Tibial nerve (tissue), 4 donors: Measurements from ENCODE around the gene HUNK. TPM values are rescaled to one million over a fixed set of nuclear protein-coding genes. Genes with fewer than 3 reads are reported as not detected.

ENCODE experiments used
- DNase-seq, 2 donors: peaks; one replicate each; pipeline ENCODE4 v3.0.0-alpha.2; 2019; ENCODE audit warnings: low spot score in 2 of 2
- H3K27ac ChIP-seq, 4 donors: fragments of 200-600 bp; sonication (generic) in 3 of 4; one replicate each; pipeline ENCODE4 v1.5.1; 2017 to 2019; ENCODE audit warnings: mild to moderate bottlenecking in 1 of 4
- H3K27me3 ChIP-seq, 2 donors: fragments of 200-600 bp; sonication (generic) in 1 of 2; one replicate each; pipeline versions ENCODE4 v1.5.1 to v1.6.0; 2017 to 2019
- H3K36me3 ChIP-seq, 3 donors: fragments of 200-600 bp; sonication (generic); one replicate each; pipeline ENCODE4 v1.5.1; 2018 to 2019
- H3K4me1 ChIP-seq, 4 donors: fragments of 200-600 bp; sonication (generic) in 3 of 4; one replicate each; pipeline ENCODE4 v1.5.1; 2017 to 2019
- H3K4me3 ChIP-seq, 4 donors: fragments of 200-600 bp; sonication (generic) in 3 of 4; one replicate each; pipeline ENCODE4 v1.5.1; 2017 to 2019; ENCODE audit warnings: mild to moderate bottlenecking in 1 of 4, moderate library complexity in 1 of 4
- H3K9me3 ChIP-seq, 4 donors: fragments of 200-600 bp; sonication (generic) in 3 of 4; one replicate each; pipeline ENCODE4 v1.5.1; 2017 to 2019
- CTCF ChIP-seq, 5 experiments: fragments of 200-600 bp in 3 of 5; fragments of 450-650 bp in 2 of 5; sonication (generic) in 3 of 5; IDR thresholded peaks; one replicate each; pipeline ENCODE4 v1.5.1; 2016 to 2019; ENCODE audit warnings: antibody characterized with exemption in 5 of 5, mild to moderate bottlenecking in 3 of 5, moderate library complexity in 2 of 5
- EP300 ChIP-seq, 2 donors: sonication (generic); formaldehyde crosslinking; IDR thresholded peaks; one replicate each; pipeline ENCODE4 v1.6.1; 2017; ENCODE audit warnings: antibody characterized with exemption in 2 of 2, mild to moderate bottlenecking in 1 of 2
- POLR2A ChIP-seq, 2 donors: fragments of 450-650 bp; IDR thresholded peaks; one replicate each; pipeline ENCODE4 v1.6.1; 2017; ENCODE audit warnings: antibody characterized with exemption in 2 of 2, mild to moderate bottlenecking in 2 of 2, moderate library complexity in 2 of 2
- WGBS, 2 donors: methylation state at CpG; one replicate each; pipeline ENCODE4 v1.1.5; 2018; 5-methylcytosine and 5-hydroxymethylcytosine counted together
- total RNA-seq, 4 donors: library from RNA; depleted of rRNA; stranded (reverse); fragments of >200 nt; gene quantifications; one replicate each; pipeline ENCODE4 v1.1.0, GENCODE V29; 2016

Gene HUNK
- total RNA-seq, 4 donors from 2014 or later = 0.20 to 0.30 (median 0.21) TPM; not detected in 1

GRCh38 chr21:31972622-31973021, 99.8 kb downstream of the HUNK start:
- H3K36me3 ChIP-seq = peaks cover 0 to 3% (median 0%) of the 10 kb centered on the region in 3 donors
- H3K9me3 ChIP-seq = peaks cover 0 to 9% (median 0%) of the 10 kb centered on the region in 4 donors
- no peak overlapping the region for H3K27ac ChIP-seq
- TF ChIP-seq CTCF (IDR thresholded peaks at IDR 0.05) (no peak), POLR2A (IDR thresholded peaks at IDR 0.05) (no peak), EP300 (IDR thresholded peaks at IDR 0.05) (no peak)
- no peaks in the 10 kb centered on the region for H3K4me1 ChIP-seq
- 99% methylated on average over 7 of the region's 7 CpGs for WGBS, 2 donors
- DNase-seq = no peak
- no peaks in the 10 kb centered on the region for H3K27me3 ChIP-seq
- H3K4me3 ChIP-seq = no peak overlapping the region

- H3K27me3 ChIP-seq = no peaks in the 10 kb centered on the region
- no peak for TF ChIP-seq CTCF (IDR thresholded peaks at IDR 0.05)
- TF ChIP-seq EP300 (IDR thresholded peaks at IDR 0.05) = no peak
- TF ChIP-seq POLR2A (IDR thresholded peaks at IDR 0.05) = no peak
- DNase-seq = no peak
- H3K4me1 ChIP-seq = no peaks in the 10 kb centered on the region
- 92 to 94% methylated on average over 6 of the region's 6 CpGs for WGBS, 2 donors
- H3K4me3 ChIP-seq = no peak overlapping the region
- no peak overlapping the region for H3K27ac ChIP-seq
- H3K36me3 ChIP-seq = peaks cover 0 to 3% (median 0%) of the 10 kb centered on the region in 3 donors
- H3K9me3 ChIP-seq = peaks cover 0 to 9% (median 0%) of the 10 kb centered on the region in 4 donors
Measured at GRCh38 chr21:31973402-31973944, 100.7 kb downstream of the HUNK start.

- WGBS, 2 donors = 72 to 80% methylated on average over 16 of the region's 16 CpGs
- no peak for DNase-seq
Measured at GRCh38 chr21:31974454-31974985, 101.7 kb downstream of the HUNK start.

GRCh38 chr21:31975491-31975890, 102.7 kb downstream of the HUNK start:
- WGBS, 2 donors = 86 to 92% methylated on average over 6 of the region's 6 CpGs
- H3K4me1 ChIP-seq = no peaks in the 10 kb centered on the region
- H3K27ac ChIP-seq = no peak overlapping the region
- H3K4me3 ChIP-seq = no peak overlapping the region
- peaks cover 0 to 3% (median 0%) of the 10 kb centered on the region in 3 donors for H3K36me3 ChIP-seq
- H3K9me3 ChIP-seq = peaks cover 0 to 14% (median 0%) of the 10 kb centered on the region in 4 donors
- TF ChIP-seq EP300 (IDR thresholded peaks at IDR 0.05) = no peak
- no peak for TF ChIP-seq POLR2A (IDR thresholded peaks at IDR 0.05)
- no peak for TF ChIP-seq CTCF (IDR thresholded peaks at IDR 0.05)
- DNase-seq = no peak
- no peaks in the 10 kb centered on the region for H3K27me3 ChIP-seq

More at GRCh38 chr21:31974454-31974985, 101.7 kb downstream of the HUNK start:
- Histone ChIP-seq H3K27me3 (no peaks in the 10 kb centered on the region), H3K9me3 (peaks cover 0 to 9% (median 0%) of the 10 kb centered on the region in 4 donors), H3K36me3 (peaks cover 0 to 3% (median 0%) of the 10 kb centered on the region in 3 donors), H3K4me3 (no peak overlapping the region), H3K4me1 (no peaks in the 10 kb centered on the region), H3K27ac (no peak overlapping the region)
- no peak for TF ChIP-seq EP300 (IDR thresholded peaks at IDR 0.05)
- no peak for TF ChIP-seq POLR2A (IDR thresholded peaks at IDR 0.05)

GRCh38 chr21:31977816-31978215, 105.0 kb downstream of the HUNK start:
- 94% methylated on average over 7 of the region's 7 CpGs for WGBS, 2 donors
- Histone ChIP-seq H3K27ac (no peak overlapping the region), H3K27me3 (no peaks in the 10 kb centered on the region), H3K4me1 (no peaks in the 10 kb centered on the region), H3K9me3 (peaks cover 0 to 9% (median 0%) of the 10 kb centered on the region in 4 donors), H3K4me3 (no peak overlapping the region), H3K36me3 (peaks cover 0 to under 1% (median 0%) of the 10 kb centered on the region in 3 donors)
- DNase-seq = no peak
- no peak for TF ChIP-seq POLR2A (IDR thresholded peaks at IDR 0.05)

- 80 to 93% methylated on average over 4 of the region's 4 CpGs for WGBS, 2 donors
- no peaks in the 10 kb centered on the region for H3K4me1 ChIP-seq
- H3K36me3 ChIP-seq = no peaks in the 10 kb centered on the region
- no peak for DNase-seq
- H3K4me3 ChIP-seq = no peak overlapping the region
- no peak overlapping the region for H3K27ac ChIP-seq
- TF ChIP-seq POLR2A (IDR thresholded peaks at IDR 0.05) = no peak
- no peak for TF ChIP-seq CTCF (IDR thresholded peaks at IDR 0.05)
- TF ChIP-seq EP300 (IDR thresholded peaks at IDR 0.05) = no peak
- H3K9me3 ChIP-seq = peaks cover 0 to 6% (median 0%) of the 10 kb centered on the region in 4 donors
- H3K27me3 ChIP-seq = no peaks in the 10 kb centered on the region
Measured at GRCh38 chr21:31983120-31983519, 110.3 kb downstream of the HUNK start.
